Stimulated activated CD8-positive, alpha-beta memory T cell treated with anti-CD3 and anti-CD28 coated beads, Interleukin-12 subunit alpha, Interleukin-12 subunit beta, amount 100 ng/mL, for 4 hours (primary cell): ENCODE measurements around the gene RPUSD3.
A peak's percentile ranks its signal among the peaks of the same experiment; 100 is the strongest.

Source experiments
- DNase-seq: peaks from one replicate; pipeline ENCODE4 v3.0.0-alpha.2; 2020; ENCODE audit warnings: low read depth

The RPUSD3 gene

GRCh38 chr3:9833078-9833477 is 10.7 kb downstream of the RPUSD3 start:
- no peak for DNase-seq

- no peak for DNase-seq
Observed at GRCh38 chr3:9831253-9831652, 12.6 kb downstream of the RPUSD3 start.

- no peak for DNase-seq
Observed at GRCh38 chr3:9828801-9829755, 14.7 kb downstream of the RPUSD3 start.

- no peak for DNase-seq
Observed at GRCh38 chr3:9826815-9827573, 16.8 kb downstream of the RPUSD3 start.

- DNase-seq: no peak
Observed at GRCh38 chr3:9825451-9826040, 18.3 kb downstream of the RPUSD3 start.

GRCh38 chr3:9820946-9821345 is 22.9 kb downstream of the RPUSD3 start:
- no peak for DNase-seq

GRCh38 chr3:9820543-9820942 is 23.3 kb downstream of the RPUSD3 start:
- DNase-seq: no peak

- no peak for DNase-seq
Observed at GRCh38 chr3:9818666-9819335, 25.0 kb downstream of the RPUSD3 start.

- no peak for DNase-seq
Observed at GRCh38 chr3:9817436-9817835, 26.4 kb downstream of the RPUSD3 start.

GRCh38 chr3:9815986-9816385 is 27.8 kb downstream of the RPUSD3 start:
- DNase-seq: no peak

GRCh38 chr3:9812870-9813483 is 30.8 kb downstream of the RPUSD3 start:
- no peak for DNase-seq

GRCh38 chr3:9810846-9811245 is 33.0 kb downstream of the RPUSD3 start:
- DNase-seq: no peak

- DNase-seq: no peak
Observed at GRCh38 chr3:9810433-9810770, 33.4 kb downstream of the RPUSD3 start.

- DNase-seq: peak; percentile 10
Observed at GRCh38 chr3:9809615-9810432, 34.0 kb downstream of the RPUSD3 start, which contains the start of gene TTLL3. TTLL3 (plus strand) TSS chr3:9810262; CDS start chr3:9810662, 400 bp downstream.

- no peak for DNase-seq
Observed at GRCh38 chr3:9809239-9809614, 34.6 kb downstream of the RPUSD3 start.

GRCh38 chr3:9808345-9809037 is 35.3 kb downstream of the RPUSD3 start:
- DNase-seq: no peak

- no peak for DNase-seq
Observed at GRCh38 chr3:9807981-9808344, 35.8 kb downstream of the RPUSD3 start.

- no peak for DNase-seq
Observed at GRCh38 chr3:9806688-9807589, 36.9 kb downstream of the RPUSD3 start.

- no peak for DNase-seq
Observed at GRCh38 chr3:9806137-9806536, 37.7 kb downstream of the RPUSD3 start.
